Measurements from ENCODE around the gene ARFIP1. TPM values are rescaled to one million over a fixed set of nuclear protein-coding genes. Genes with fewer than 3 reads are reported as not detected.
"Not testable (repeated sequence)": the region's sequence is repeated elsewhere in the genome, so short reads cannot be mapped to it uniquely, and the experiment has no call there.

ARFIP1 gene
- total RNA-seq, 1 donor from 2014 or later, result 44.4 TPM

GRCh38 chr4:152843481-152844090 is 63.8 kb downstream of the ARFIP1 start:
- DNase-seq (ENCODE audit: low spot score), result no peak

GRCh38 chr4:152847376-152847775 is 67.6 kb downstream of the ARFIP1 start:
- no peak for DNase-seq (ENCODE audit: low spot score)

DNA sequence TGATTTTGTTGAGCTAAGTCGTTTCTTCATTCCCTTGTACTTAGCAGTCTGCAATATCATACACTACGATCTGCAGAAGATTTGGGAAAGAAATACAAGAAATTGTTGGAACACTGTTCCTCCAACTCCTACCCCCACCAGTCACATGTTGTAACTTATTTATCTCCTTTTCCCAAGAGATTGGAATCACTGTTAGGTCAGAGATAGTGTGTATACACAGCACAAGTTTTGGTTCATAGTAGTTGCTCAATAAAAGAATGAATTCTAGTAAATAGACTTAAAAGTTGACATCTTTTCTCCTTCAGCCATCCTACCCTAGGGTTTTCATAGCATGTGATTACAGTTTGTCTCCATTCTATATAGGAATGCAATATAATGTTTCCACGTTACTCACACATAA is 68.8 kb downstream of the ARFIP1 start:
- no peak for DNase-seq (ENCODE audit: low spot score)

- DNase-seq (ENCODE audit: low spot score), result no peak
These were observed 69.6 kb downstream of the ARFIP1 start for GRCh38 chr4:152849350-152849749.

DNA sequence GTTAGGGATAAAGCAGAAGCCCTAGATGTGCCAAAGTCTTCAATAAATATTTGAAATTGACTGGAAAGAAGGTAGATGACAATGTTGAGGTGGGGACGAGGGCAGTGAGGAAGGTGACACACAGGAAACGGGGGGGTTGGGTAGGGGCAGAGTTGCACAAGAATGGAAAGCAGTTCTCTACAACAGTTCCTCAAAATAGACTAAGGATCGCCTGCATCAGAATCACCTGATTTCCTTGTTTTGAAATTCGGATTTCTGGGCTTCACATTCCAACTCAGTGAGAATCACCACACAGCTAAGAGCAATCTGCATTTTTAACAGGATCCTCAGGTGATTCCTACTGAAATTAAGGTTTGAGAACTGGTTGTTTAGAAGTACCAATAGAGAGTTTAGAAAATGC is 70.6 kb downstream of the ARFIP1 start:
- DNase-seq (ENCODE audit: low spot score), result peak; percentile 20

GRCh38 chr4:152851226-152851625 is 71.5 kb downstream of the ARFIP1 start:
- DNase-seq (ENCODE audit: low spot score), result no peak

DNA sequence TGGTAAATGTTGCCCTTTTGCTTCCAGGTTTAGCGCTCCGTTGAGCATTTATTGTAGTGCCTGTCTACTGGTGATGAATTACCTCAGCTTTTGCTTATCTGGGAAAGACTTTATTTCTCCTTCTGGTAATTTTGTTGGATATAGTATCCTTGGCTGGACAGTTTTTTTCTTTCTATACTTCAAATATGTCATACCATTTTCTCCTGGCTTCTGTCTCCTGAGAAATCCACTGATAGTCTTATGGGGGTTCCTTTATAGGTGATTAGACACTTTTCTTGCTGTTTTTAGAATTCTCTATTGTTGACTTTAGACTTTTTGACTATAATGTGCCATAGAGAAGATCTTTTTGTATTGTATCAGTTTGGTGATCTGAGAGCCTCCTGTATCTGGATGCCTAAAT is 73.5 kb downstream of the ARFIP1 start:
- DNase-seq (ENCODE audit: low spot score), result no peak

DNA sequence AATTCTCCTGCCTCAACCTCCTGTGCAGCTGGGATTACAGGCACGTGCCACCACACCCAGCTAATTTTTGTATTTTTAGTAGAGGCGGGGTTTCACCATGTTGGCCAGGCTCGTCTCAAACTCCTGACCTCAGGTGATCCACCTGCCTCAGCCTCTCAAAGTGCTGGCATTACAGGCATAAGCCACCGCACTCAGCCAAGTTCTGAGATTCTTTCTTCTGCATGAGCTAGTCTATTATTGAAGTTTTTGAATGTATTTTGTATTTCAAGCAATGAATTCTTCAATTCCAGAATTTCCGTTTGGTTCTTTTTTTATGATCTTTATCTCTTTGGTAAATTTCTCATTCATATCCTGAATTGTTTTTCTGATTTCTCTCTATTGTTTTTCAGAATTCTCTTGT is 74.3 kb downstream of the ARFIP1 start:
- DNase-seq (ENCODE audit: low spot score), result not testable (repeated sequence)

DNA sequence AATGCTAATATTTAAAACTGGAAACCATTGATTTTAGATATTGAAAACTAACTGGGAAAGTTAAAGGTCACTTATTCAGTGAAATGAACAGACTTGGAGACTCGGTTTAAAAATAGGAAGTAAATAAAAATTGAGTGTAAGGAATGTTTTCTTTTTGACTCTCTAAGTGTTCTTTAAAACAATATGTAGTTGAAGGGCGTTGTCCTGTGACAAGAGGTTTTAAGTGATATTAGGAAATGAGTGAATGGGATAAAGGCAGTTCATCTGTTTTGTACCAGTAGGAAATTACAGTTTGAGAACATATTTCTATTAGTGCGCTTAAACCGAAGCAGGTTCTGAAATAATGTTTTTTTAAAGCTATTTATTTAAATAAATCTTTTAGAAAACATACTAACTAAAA is 77.2 kb downstream of the ARFIP1 start:
- DNase-seq (ENCODE audit: low spot score), result no peak

- no peak for DNase-seq (ENCODE audit: low spot score)
These were observed 79.2 kb downstream of the ARFIP1 start for GRCh38 chr4:152858934-152859333.

DNA sequence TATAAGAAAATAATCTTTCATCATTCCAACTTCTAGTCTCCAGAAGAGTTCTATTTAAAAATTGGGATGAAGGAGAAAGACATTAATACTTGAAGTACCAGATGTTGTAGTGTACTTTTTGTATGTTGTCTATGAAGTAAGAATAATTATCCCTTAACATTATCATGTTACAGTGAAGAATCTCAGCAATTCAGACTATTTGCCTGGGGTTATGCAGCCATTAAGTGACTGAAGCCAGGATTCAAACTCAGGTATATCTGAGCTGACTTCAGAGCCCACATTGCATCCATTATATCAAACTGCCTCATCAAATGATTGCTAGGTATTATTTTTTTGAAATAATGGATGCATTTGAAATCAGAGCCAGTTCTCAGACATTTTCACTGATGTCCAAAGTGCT is 80.3 kb downstream of the ARFIP1 start:
- DNase-seq (ENCODE audit: low spot score), result no peak

DNA sequence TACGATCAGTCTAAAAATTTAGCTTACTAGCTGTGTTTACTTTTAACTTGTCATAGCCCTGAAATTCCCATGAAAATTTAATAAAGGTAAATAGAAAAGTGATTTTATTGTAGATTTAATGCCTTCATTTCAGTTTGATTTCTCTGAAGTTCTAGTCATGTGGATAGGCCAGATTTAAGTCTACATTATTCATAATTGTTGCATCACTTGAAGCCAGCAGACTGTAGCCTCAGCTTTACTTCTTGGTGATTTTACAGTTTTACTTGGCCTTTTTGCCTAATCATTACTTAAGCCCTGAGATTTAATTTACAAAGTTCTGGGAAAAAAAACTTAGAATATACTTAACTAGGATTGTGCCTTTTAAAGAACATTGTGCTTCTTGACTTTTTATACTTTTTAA is 82.9 kb downstream of the ARFIP1 start:
- DNase-seq (ENCODE audit: low spot score), result no peak

DNA sequence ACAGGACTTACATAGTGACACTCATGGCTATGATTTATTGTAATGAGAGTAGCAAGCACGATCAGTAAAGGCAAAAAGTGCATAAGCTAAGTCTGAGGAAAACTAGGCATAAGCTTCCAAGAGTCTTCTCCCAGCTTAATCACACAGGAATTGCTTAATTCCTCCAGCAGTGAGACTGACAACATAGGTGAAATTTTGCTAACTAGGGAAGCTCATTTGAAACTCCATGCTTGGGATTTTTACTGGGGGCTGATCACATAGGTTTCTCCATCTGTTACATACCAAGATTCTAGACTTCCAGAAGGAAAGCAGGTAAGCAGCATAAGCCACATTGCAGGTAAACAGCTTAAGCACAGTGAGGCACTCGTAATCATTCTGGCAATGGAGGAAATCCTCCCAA is 84.6 kb downstream of the ARFIP1 start:
- DNase-seq (ENCODE audit: low spot score), result no peak

DNA sequence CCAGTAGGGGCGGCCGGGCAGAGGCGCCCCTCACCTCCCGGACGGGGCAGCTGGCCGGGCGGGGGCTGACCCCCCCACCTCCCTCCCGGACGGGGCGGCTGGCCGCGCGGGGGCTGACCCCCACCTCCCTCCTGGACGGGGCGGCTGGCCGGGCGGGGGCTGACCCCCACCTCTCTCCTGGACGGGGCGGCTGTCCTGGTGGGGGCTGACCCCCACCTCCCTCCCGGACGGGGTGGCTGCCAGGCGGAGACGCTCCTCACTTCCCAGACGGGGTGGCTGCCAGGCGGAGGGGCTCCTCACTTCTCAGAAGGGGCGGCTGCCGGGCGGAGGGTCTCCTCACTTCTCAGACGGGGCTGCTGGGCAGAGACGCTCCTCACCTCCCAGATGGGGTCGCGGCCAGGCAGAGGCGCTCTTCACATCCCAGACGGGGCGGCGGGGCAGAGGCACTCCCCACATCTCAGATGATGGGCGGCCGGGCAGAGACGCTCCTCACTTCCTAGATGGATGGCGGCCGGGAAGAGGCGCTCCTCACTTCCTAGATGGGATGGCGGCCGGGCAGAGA is 86.8 kb downstream of the ARFIP1 start:
- not testable (repeated sequence) for DNase-seq (ENCODE audit: low spot score)

DNA sequence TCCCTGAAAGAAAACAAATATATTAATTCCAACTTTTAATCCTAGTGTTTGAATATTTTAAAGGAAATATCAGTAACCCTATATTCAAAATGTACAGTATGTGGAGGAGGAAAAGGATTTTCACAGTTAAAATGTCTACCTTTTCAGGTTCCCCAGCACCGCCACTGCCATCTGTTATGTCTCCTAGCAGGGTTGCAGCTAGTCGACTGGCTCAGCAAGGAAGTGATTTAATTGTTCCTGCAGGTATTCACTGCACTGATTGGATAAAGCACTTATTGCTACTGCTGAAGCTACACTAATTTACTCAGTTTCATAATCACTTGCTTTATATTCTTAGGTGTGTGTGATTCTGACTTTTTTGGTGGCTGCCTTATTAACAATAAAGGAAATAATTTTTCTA is 90.9 kb downstream of the ARFIP1 start:
- no peak for DNase-seq (ENCODE audit: low spot score)

DNA sequence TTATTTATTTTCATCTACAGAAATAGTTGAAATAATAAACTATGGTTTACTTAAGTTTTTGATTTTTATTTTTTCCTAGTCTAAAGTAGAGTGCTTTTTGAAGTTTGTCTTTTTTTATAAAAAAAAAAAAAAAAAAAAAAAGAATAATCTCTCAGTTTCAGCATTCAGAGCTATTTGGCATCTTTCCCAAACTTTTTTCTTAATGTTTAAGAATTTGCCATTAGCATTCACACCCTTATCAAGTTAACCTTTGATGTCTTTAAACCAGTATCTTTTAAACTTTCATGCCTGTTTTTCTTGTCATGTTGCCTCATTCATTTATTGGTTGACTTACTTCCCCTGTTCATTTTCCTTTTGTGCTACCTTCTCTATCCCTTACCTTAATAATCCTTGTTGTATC is 95.5 kb downstream of the ARFIP1 start:
- no peak for DNase-seq (ENCODE audit: low spot score)

DNA sequence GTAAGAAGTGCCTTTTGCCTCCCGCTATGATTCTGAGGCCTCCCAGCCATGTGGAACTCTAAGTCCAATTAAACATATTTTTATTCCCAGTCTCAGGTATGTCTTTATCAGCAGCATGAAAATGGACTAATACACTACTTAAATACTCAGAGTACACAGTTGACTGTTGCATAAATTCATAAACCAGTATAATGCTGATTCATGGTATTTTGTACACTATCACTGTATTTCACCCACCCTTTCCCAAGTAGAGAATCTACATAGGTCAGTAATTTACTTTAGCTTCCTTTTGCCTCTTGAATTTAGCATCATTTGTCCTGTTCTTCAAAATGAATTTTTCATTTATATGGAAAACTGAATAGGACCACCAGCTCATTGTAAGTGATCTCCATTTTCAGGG is 98.1 kb downstream of the ARFIP1 start:
- DNase-seq (ENCODE audit: low spot score), result no peak

- no peak for DNase-seq (ENCODE audit: low spot score)
These were observed 100.5 kb downstream of the ARFIP1 start for GRCh38 chr4:152880263-152880662.

DNA sequence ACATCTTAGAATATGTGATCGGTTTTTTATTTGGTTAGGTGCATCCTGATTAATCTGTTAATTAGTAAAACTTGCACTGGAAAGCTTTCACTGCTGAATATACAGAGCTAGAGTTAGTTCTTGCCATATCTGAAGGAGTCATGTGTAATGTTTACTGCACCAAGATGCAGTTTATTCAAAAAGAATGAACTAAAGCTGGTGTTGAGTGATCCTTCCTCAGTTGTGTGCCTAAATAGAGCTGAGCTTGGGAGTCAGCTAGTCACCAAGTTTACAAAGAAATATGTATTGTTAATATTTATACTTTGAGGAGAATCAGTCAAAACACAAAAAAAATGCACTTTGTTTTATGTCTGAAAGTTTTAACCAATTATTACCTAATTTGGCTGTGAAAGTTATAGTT is 102.2 kb downstream of the ARFIP1 start:
- DNase-seq (ENCODE audit: low spot score), result no peak

DNA sequence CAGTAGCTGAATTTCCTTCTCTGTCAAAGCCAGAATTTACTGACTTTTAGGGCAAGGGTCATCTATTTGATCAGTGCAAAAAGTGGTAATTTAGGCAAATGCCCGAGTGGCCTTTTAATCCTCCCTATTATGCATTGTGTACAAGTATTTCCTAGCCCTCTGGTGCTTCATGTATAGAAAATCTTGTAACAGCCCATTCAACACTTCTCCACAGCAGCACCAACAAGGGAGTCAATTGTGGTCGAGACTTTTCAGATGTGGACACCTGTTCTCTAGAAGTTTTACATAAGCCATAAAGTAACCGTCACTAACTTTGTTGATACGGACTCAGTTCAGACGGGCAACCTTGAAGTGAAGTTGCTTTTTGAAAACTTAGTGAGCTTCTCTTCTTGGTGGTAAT is 105.4 kb downstream of the ARFIP1 start:
- DNase-seq (ENCODE audit: low spot score), result no peak

GRCh38 chr4:152886201-152886600 is 106.4 kb downstream of the ARFIP1 start:
- DNase-seq (ENCODE audit: low spot score), result no peak

DNA sequence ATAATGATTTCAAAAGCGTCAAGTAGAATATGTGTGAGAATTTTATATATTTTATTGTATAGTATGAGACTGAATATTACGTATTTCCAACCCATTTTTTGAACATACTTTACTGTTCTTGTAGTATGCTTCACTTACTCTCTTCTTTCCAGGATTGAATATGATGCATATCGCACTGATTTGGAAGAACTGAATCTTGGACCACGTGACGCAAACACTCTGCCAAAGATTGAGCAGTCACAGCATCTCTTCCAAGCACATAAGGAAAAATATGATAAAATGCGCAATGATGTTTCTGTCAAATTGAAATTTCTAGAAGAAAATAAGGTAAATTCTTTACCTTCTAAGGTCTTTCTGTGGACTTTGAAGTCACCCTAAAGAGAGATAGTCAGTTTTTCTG is 108.2 kb downstream of the ARFIP1 start:
- no peak for DNase-seq (ENCODE audit: low spot score)

GRCh38 chr4:152892974-152893373 is 113.2 kb downstream of the ARFIP1 start:
- no peak for DNase-seq (ENCODE audit: low spot score)

DNA sequence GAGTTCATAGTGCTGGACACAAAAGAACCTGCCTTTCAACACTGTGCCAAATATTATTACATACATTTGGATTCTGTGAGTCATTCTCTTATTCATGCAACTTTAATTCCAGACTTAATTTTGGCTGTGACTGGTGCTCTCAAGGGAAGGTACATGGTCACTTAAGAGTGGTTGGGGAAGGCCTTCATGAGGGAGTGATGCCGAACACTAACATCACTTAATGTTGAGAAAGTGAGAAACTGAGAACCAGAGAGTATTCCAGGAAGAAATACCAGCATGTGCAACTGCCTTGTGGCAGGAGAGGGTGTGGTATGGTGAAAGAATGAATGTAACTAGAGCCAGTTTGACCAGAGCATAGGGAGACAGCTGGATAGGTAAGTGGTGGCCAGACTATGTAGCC is 114.9 kb downstream of the ARFIP1 start:
- no peak for DNase-seq (ENCODE audit: low spot score)
